Measurements from ENCODE around the gene PNPLA8. TPM values are rescaled to one million over a fixed set of nuclear protein-coding genes. Genes with fewer than 3 reads are reported as not detected.
A peak's percentile ranks its signal among the peaks of the same experiment; 100 is the strongest.

The PNPLA8 gene
- total and polyA plus RNA-seq, 2 donors (not counting 1 experiment from before 2014, with no cell fraction given): 12.3 to 57.3 TPM

GRCh38 chr7:108452707-108453106, 73.2 kb downstream of the PNPLA8 start:
- H3K79me2 ChIP-seq (ENCODE audit: control insufficient read depth, insufficient read depth, low read length): no peaks in the 10 kb centered on the region
- H4K20me1 ChIP-seq (ENCODE audit: control insufficient read depth, insufficient read depth, low read length, poor library complexity, severe bottlenecking): peaks cover 4% of the 10 kb centered on the region
- intact Hi-C loops (cut with micrococcal nuclease): loop anchor here (1.0 to 5.0 kb wide), 4 partner anchors 16 to 125 kb away; no protein-coding TSS in a partner anchor
- Mint-ChIP-seq H3K27ac (no peak overlapping the region), H3K27me3 (peaks cover 32% of the 10 kb centered on the region), H3K4me3 (peak overlapping the region; percentile 12), H3K4me1 (peaks cover 31% of the 10 kb centered on the region), H3K9me3 (ENCODE audit: insufficient read depth) (no peaks in the 10 kb centered on the region)
- H3K4me2 ChIP-seq (replicated peaks; ENCODE audit: low read depth, low read length, poor library complexity, severe bottlenecking): no peak overlapping the region
- ChIA-PET CTCF (interaction anchor here (0.7 to 6.0 kb wide), 24 partner anchors 10 to 275 kb away, joined by 3 to 58 read pairs (median 5); no protein-coding TSS in a partner anchor), POLR2A (no interaction called here)
- H3K4me3 ChIP-seq (ENCODE audit: control extremely low read depth in 1 of 5, extremely low read depth in 1 of 5, insufficient read depth in 1 of 5, low read depth in 2 of 5, low read length in 4 of 5): no peak overlapping the region
- H3K27me3 ChIP-seq (replicated peaks in 1 of 4; ENCODE audit: control extremely low read depth in 1 of 4, control insufficient read depth in 3 of 4, insufficient read depth in 4 of 4, low read length in 3 of 4): peaks cover 0 to 38% (median 29%) of the 10 kb centered on the region in 4 experiments
- peaks cover 20 to 30% of the 10 kb centered on the region in 2 donors for H3K4me1 ChIP-seq (ENCODE audit: control insufficient read depth in 2 of 2, insufficient read depth in 2 of 2, low read length in 2 of 2)
- no peak overlapping the region for H2AFZ ChIP-seq (ENCODE audit: insufficient read depth, low read depth, low read length, poor library complexity, severe bottlenecking)
- no peak overlapping the region for H3K9ac ChIP-seq (ENCODE audit: low read length)
- peaks cover 0 to 3% (median 0%) of the 10 kb centered on the region in 3 donors for H3K9me3 ChIP-seq (ENCODE audit: control extremely low read depth in 1 of 3, control insufficient read depth in 2 of 3, insufficient read depth in 1 of 3, low read length in 2 of 3)
- ATAC-seq (ENCODE audit: low read depth): peak; percentile 62
- no peak overlapping the region for H3K27ac ChIP-seq (ENCODE audit: low read length in 2 of 2)
- 80% methylated on average over 1 of the region's 2 CpGs for WGBS (ENCODE audit: insufficient coverage)
- TF ChIP-seq, protein P1, sequence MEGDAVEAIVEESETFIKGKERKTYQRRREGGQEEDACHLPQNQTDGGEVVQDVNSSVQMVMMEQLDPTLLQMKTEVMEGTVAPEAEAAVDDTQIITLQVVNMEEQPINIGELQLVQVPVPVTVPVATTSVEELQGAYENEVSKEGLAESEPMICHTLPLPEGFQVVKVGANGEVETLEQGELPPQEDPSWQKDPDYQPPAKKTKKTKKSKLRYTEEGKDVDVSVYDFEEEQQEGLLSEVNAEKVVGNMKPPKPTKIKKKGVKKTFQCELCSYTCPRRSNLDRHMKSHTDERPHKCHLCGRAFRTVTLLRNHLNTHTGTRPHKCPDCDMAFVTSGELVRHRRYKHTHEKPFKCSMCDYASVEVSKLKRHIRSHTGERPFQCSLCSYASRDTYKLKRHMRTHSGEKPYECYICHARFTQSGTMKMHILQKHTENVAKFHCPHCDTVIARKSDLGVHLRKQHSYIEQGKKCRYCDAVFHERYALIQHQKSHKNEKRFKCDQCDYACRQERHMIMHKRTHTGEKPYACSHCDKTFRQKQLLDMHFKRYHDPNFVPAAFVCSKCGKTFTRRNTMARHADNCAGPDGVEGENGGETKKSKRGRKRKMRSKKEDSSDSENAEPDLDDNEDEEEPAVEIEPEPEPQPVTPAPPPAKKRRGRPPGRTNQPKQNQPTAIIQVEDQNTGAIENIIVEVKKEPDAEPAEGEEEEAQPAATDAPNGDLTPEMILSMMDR (IDR thresholded peaks at IDR 0.05): peak; percentile 82
- no peak for TF ChIP-seq EZH2 (IDR thresholded peaks at IDR 0.05; ENCODE audit: borderline replicate concordance, insufficient read depth, low read depth, low read length, poor library complexity, severe bottlenecking)
- DNase-seq: peak; percentile 54
- H3K36me3 ChIP-seq (replicated peaks in 1 of 2; ENCODE audit: control extremely low read depth in 1 of 2, control insufficient read depth in 1 of 2, extremely low read depth in 1 of 2, insufficient read depth in 2 of 2, low read length in 1 of 2): no peaks in the 10 kb centered on the region

DNA sequence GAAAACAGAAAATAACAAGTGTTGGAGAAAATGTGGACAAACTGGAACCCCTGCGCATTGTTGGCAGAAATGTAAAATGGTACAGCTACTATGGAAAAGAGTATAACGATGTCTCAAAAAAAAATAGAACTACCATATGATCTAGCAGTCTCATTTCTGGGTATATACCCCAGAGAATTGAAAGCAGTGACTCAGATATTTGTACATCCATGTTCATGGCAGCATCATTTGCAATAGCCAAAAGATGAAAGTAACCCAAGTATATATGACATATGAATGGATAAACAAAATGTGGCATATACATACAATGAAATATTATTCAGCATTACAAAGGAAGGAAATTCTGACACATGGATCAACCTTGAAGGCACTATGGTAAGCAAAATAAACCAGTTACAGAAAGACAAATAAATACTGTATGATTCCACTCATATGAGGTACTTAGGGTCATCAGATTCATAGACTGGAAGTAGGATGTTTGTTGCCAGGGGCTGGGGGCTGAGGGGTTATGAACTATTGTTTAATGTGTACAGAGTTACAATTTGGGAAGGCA, 74.6 kb downstream of the PNPLA8 start:
- no peak overlapping the region for H3K4me3 ChIP-seq (ENCODE audit: control extremely low read depth in 1 of 5, extremely low read depth in 1 of 5, insufficient read depth in 1 of 5, low read depth in 2 of 5, low read length in 4 of 5)
- Mint-ChIP-seq H3K4me1 (peaks cover 23% of the 10 kb centered on the region), H3K27me3 (peaks cover 26% of the 10 kb centered on the region), H3K4me3 (no peak overlapping the region), H3K9me3 (ENCODE audit: insufficient read depth) (no peaks in the 10 kb centered on the region), H3K27ac (no peak overlapping the region)
- DNase-seq (no peak), ATAC-seq (ENCODE audit: low read depth) (no peak)
- no peaks in the 10 kb centered on the region for H3K79me2 ChIP-seq (ENCODE audit: control insufficient read depth, insufficient read depth, low read length)
- intact Hi-C loops (cut with micrococcal nuclease): loop anchor here (5.0 kb wide), 2 partner anchors 64 to 124 kb away; no protein-coding TSS in a partner anchor
- no peak overlapping the region for H3K4me2 ChIP-seq (replicated peaks; ENCODE audit: low read depth, low read length, poor library complexity, severe bottlenecking)
- H4K20me1 ChIP-seq (ENCODE audit: control insufficient read depth, insufficient read depth, low read length, poor library complexity, severe bottlenecking): peaks cover 4% of the 10 kb centered on the region
- no peak overlapping the region for H2AFZ ChIP-seq (ENCODE audit: insufficient read depth, low read depth, low read length, poor library complexity, severe bottlenecking)
- CTCF ChIA-PET: no interaction called here
- H3K9me3 ChIP-seq (ENCODE audit: control extremely low read depth in 1 of 3, control insufficient read depth in 2 of 3, insufficient read depth in 1 of 3, low read length in 2 of 3): peaks cover 0 to 3% (median 0%) of the 10 kb centered on the region in 3 donors
- no peak overlapping the region for H3K27ac ChIP-seq (ENCODE audit: low read length in 2 of 2)
- H3K27me3 ChIP-seq (replicated peaks in 1 of 4; ENCODE audit: control extremely low read depth in 1 of 4, control insufficient read depth in 3 of 4, insufficient read depth in 4 of 4, low read length in 3 of 4): peaks cover 0 to 34% (median 22%) of the 10 kb centered on the region in 4 experiments
- H3K9ac ChIP-seq (ENCODE audit: low read length): no peak overlapping the region
- POLR2A ChIA-PET: no interaction called here
- H3K4me1 ChIP-seq (ENCODE audit: control insufficient read depth in 2 of 2, insufficient read depth in 2 of 2, low read length in 2 of 2): peaks cover 17 to 21% of the 10 kb centered on the region in 2 donors
- TF ChIP-seq EZH2 (IDR thresholded peaks at IDR 0.05; ENCODE audit: borderline replicate concordance, insufficient read depth, low read depth, low read length, poor library complexity, severe bottlenecking): no peak
- TF ChIP-seq, protein P1 (IDR thresholded peaks at IDR 0.05): no peak
- WGBS (ENCODE audit: insufficient coverage): no CpG with 5 or more reads among the region's 2 CpGs
- no peaks in the 10 kb centered on the region for H3K36me3 ChIP-seq (replicated peaks in 1 of 2; ENCODE audit: control extremely low read depth in 1 of 2, control insufficient read depth in 1 of 2, extremely low read depth in 1 of 2, insufficient read depth in 2 of 2, low read length in 1 of 2)

Measured in B cell (primary cell).